ENCODE results near the gene HOXA11. TPM values are rescaled to one million over a fixed set of nuclear protein-coding genes. Genes with fewer than 3 reads are reported as not detected.
A peak's percentile ranks its signal among the peaks of the same experiment; 100 is the strongest.

HOXA11 gene
- polyA plus RNA-seq, 10 donors: 0.12 to 6.9 (median 2.4) TPM; not detected in 6

DNA sequence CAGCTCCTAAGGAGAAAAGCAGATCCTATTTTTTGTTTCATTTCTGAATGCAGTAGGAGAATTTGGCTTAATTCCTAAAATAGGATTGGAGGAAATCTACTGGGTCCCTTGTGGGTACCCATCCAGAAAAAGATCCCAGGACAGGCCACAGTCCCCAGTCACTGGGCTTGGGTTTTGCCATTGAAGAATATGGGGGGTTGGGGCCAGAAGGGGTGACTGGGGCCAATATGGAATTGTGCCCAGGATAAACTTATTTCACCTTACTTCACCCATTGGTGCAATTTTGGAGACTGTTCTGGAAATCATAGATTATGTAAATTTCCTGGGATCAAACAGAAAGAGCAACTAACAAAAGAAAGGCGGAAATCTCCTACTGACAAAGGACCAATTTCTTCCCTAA is 46.6 kb downstream of the HOXA11 start:
- no peak for DNase-seq

DNA sequence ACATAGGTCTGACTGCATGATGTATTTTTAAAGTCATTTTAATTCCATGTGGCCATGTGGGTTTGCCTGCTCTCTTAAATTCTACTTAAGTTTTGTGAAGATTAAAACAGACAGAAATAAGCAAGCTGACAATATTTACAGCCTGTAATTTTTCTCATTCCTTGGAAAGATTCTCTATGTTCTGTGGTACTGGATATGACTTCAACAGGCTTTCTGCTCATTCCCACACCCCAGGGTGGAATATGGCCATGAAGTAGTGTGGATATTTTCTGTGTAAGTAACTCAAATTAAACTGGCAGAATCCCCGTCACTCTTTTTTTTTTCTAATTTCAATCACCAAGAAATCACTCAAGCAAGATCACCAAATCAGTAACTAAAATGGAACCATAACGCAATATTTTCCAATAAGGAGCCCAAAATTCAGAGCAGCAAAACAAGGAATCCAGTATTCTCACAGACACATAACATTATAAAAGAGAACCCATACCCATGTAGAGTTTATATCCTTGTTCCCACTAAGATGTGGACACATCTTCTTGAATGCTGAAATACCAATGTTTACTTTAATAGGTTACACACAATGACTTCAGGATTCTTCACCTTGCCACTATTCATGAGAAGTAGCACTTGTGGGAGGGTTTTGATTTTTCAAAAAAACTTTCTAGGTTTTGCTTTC is 47.3 kb downstream of the HOXA11 start:
- DNase-seq: no peak

DNA sequence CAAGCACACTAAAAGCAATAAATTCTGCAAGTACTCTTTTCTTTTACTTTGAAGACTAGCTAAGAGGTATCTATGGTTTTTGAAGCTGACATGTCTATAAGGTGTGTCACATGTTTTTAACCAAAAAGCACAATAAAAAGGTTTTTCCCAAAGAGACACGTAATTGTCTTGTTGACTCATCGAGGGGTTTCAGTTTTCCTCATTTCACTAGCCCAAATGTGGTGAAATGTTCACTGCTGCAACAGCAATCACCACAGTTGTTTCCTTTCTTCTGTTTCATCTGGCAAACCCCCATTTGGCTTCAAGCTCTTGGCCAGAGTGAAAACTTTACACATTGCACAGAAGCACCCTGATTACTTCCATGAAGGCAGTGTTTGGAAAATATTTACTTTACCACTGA is 50.6 kb downstream of the HOXA11 start:
- peak in 1 of 3 donors; percentile 76 for DNase-seq

DNA sequence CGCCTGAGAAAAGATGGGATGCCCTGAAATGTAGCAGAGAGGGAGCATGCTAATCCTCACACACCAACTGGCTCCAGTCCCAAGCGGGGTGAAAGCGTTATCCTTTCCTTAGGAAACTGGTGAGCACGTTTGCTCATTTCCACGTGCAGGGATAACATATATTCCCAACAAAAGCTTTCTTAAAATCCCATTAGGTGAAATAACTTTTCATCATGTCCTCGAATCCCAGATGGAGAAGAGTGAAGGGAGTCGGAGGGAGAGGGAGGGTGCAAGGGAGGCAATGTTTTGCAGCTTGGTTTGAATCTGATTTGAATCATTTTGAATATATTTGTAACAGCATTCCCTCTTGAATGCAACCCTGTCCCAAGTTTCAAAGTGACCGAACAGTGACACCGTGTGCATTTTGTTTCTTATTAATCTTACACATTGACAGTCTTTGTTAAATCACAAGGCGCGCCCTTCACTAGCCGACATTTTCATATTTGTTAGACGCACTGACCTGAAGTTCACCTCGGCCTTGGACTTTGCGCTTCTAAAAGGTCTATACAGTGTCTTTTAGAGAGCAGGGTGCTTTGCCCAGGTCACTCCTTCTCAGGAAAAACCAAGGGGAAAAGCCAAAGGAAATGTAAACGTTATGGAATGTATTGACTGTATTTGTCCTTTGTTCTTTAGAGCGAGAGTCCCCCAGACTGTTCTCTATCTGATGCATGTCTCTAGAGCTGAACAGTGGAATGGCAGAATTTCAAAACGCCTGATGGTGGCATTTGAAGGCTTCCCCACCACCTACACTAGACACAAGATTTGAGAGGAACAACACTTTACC is 51.4 kb downstream of the HOXA11 start:
- DNase-seq: no peak

DNA sequence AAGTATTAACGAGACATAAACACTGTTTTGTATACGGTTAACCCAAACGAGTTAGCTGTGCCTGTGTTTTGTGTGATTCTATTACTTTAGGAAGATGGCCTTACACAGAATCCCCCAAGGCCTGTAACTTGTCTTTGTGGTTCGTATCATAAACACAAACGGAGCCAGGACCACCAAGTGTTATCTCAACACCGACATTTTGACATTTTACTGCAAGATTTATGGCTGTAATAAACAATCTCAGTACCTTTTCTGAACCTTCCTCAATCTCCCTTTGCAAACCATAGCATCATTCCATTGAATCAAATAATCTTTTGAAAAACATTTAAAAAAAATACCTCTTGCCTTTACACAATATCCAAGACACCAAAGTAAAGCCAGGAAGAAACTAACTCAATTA is 52.1 kb downstream of the HOXA11 start:
- DNase-seq: no peak

DNA sequence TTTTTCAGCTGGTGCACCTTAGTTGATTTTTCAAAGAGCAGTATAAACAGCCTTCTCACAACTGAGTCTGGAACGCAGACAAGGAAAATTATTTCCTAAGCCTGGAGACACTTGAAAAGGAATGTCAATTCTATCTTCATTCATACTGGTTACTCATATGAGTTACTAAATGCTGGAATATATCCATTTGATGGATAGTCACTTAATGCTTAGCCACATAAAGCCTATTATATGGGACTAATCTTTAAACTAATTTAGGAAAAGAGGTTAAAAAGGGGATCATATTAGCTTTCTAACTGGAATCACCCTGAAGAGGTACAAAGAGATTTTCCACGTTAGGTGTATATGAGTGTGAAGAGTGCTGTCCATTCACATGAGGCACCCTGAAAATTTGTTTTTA is 52.8 kb downstream of the HOXA11 start:
- no peak for DNase-seq

DNA sequence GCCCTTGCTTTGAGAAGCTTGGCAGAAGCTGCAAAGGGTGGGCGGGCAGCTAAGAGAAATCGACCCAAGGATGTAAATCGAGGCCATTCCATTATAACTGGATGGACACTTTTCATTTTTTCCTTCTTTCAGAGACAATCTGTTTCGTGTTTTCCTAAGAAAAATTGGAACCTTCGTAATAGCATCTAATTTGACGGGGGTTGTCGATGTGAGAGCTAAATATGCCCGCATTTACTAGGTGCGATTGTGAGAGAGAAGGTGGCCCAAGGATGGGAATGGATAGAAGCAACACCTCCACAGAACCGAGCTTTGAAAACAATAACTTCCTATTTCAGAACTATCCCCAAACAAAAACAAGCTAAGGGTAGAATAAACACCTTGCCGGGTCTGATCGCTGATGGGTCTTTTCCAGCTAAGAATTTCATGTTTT is 53.6 kb downstream of the HOXA11 start:
- no peak for DNase-seq

Other genes starting within 250 kb of the HOXA11 start
- gene HOXA1, start 89.2 kb downstream of the HOXA11 start, polyA plus RNA-seq (ENCODE audit: insufficient read length in 10 of 10): 1 to 10 TPM in 5 of 10 donors, under 1 TPM in 5; 0.71 to 1.3 (median 0.98) TPM
- gene HOXA2, start 82.5 kb downstream of the HOXA11 start, polyA plus RNA-seq (ENCODE audit: insufficient read length in 10 of 10): 1 to 10 TPM; 1.6 to 7.4 (median 4.4) TPM
- gene HOXA4, start 54.5 kb downstream of the HOXA11 start, polyA plus RNA-seq (ENCODE audit: insufficient read length in 10 of 10): 10 to 100 TPM; 12.7 to 34.5 (median 26.5) TPM
- gene HOXA5, start 41.6 kb downstream of the HOXA11 start, polyA plus RNA-seq (ENCODE audit: insufficient read length in 10 of 10): 10 to 100 TPM in 2 of 10 donors, 1 to 10 TPM in 8; 6.4 to 12.0 (median 7.9) TPM
- gene HOXA6, start 37.5 kb downstream of the HOXA11 start, polyA plus RNA-seq (ENCODE audit: insufficient read length in 10 of 10): 1 to 10 TPM in 5 of 10 donors, under 1 TPM in 5; 0.27 to 7.4 (median 2.3) TPM
- gene HOXA3, start 32.6 kb downstream of the HOXA11 start, polyA plus RNA-seq (ENCODE audit: insufficient read length in 10 of 10): 10 to 100 TPM in 7 of 10 donors, 1 to 10 TPM in 3; 7.1 to 20.2 (median 13.8) TPM
- gene HOXA7, start 28.6 kb downstream of the HOXA11 start, polyA plus RNA-seq (ENCODE audit: insufficient read length in 10 of 10): 10 to 100 TPM in 2 of 10 donors, 1 to 10 TPM in 7, under 1 TPM in 1; 0.84 to 12.3 (median 5.6) TPM
- gene HOXA9, start 19.7 kb downstream of the HOXA11 start, polyA plus RNA-seq (ENCODE audit: insufficient read length in 10 of 10): 10 to 100 TPM in 5 of 10 donors, under 1 TPM in 5; 0.15 to 25.4 (median 6.0) TPM
- 10 to 100 TPM in 4 of 10 donors, 1 to 10 TPM in 1, under 1 TPM in 4, not detected in 1; 0.20 to 38.2 (median 9.7) TPM for gene HOXA10, start 10.9 kb downstream of the HOXA11 start, polyA plus RNA-seq (ENCODE audit: insufficient read length in 10 of 10)
- under 1 TPM in 2 of 10 donors, not detected in 8; 0.20 to 0.41 TPM for gene HOXA13, start 14.9 kb upstream of the HOXA11 start, polyA plus RNA-seq (ENCODE audit: insufficient read length in 10 of 10)
- not detected for gene EVX1, start 57.6 kb upstream of the HOXA11 start, polyA plus RNA-seq (ENCODE audit: insufficient read length in 10 of 10)